Measurements from ENCODE around the gene CASTOR2.
"Not testable (repeated sequence)": the region's sequence is repeated elsewhere in the genome, so short reads cannot be mapped to it uniquely, and the experiment has no call there.

CASTOR2 gene

DNA sequence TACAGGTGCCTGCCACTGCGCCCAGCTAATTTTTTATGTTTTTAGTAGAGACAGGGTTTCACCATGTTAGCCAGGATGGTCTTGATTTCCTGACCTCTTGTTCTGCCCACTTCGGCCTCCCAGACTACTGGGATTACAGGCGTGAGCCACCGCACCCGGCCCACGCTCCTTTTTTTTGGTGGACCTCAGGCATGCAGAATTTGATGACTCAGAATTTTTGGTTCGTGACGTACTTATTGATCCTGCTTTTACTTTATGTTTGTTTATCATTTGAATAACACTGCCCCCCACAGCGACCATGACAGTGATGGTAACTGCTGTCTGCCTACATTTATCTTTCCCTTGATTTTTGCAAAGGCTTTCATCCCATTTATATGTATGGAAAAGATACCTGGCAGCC lies 23.9 kb downstream of the CASTOR2 start:
- H4K20me1 ChIP-seq (ENCODE audit: insufficient read depth, low read length); H3K9me3 ChIP-seq (ENCODE audit: insufficient read depth, low read length); H2AFZ ChIP-seq (ENCODE audit: low read depth, low read length); H3K36me3 ChIP-seq (replicated peaks; ENCODE audit: low read depth, low read length); H3K4me1 ChIP-seq (ENCODE audit: low read length); H3K9ac ChIP-seq (ENCODE audit: low read length); H3K27ac ChIP-seq (ENCODE audit: low read length); H3K4me3 ChIP-seq (ENCODE audit: low read length); H3K4me2 ChIP-seq (ENCODE audit: low read length); H3K79me2 ChIP-seq (ENCODE audit: low read length); H3K27me3 ChIP-seq (ENCODE audit: low read depth, low read length): not testable (repeated sequence)

- Histone ChIP-seq H3K27ac (ENCODE audit: low read length) (no peak overlapping the region), H3K36me3 (replicated peaks; ENCODE audit: low read depth, low read length) (no peaks in the 10 kb centered on the region), H3K79me2 (ENCODE audit: low read length) (no peaks in the 10 kb centered on the region), H3K4me3 (ENCODE audit: low read length) (no peak overlapping the region), H3K9me3 (ENCODE audit: insufficient read depth, low read length) (no peaks in the 10 kb centered on the region), H3K4me1 (ENCODE audit: low read length) (peaks cover 5% of the 10 kb centered on the region; the same call in 1 of the 2 replicates), H3K9ac (ENCODE audit: low read length) (no peak overlapping the region), H4K20me1 (ENCODE audit: insufficient read depth, low read length) (no peaks in the 10 kb centered on the region), H3K27me3 (ENCODE audit: low read depth, low read length) (no peaks in the 10 kb centered on the region), H2AFZ (ENCODE audit: low read depth, low read length) (no peak overlapping the region), H3K4me2 (ENCODE audit: low read length) (no peak overlapping the region)
- TF ChIP-seq, protein P1, sequence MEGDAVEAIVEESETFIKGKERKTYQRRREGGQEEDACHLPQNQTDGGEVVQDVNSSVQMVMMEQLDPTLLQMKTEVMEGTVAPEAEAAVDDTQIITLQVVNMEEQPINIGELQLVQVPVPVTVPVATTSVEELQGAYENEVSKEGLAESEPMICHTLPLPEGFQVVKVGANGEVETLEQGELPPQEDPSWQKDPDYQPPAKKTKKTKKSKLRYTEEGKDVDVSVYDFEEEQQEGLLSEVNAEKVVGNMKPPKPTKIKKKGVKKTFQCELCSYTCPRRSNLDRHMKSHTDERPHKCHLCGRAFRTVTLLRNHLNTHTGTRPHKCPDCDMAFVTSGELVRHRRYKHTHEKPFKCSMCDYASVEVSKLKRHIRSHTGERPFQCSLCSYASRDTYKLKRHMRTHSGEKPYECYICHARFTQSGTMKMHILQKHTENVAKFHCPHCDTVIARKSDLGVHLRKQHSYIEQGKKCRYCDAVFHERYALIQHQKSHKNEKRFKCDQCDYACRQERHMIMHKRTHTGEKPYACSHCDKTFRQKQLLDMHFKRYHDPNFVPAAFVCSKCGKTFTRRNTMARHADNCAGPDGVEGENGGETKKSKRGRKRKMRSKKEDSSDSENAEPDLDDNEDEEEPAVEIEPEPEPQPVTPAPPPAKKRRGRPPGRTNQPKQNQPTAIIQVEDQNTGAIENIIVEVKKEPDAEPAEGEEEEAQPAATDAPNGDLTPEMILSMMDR (IDR thresholded peaks at IDR 0.05; ENCODE audit: low read depth, low read length): no peak
- no peak for TF ChIP-seq EZH2phosphoT487 (IDR thresholded peaks at IDR 0.05; ENCODE audit: low read depth)
Measured at GRCh38 chr7:74993121-74993520, 28.6 kb downstream of the CASTOR2 start.

- H3K4me3 ChIP-seq (ENCODE audit: low read length); H4K20me1 ChIP-seq (ENCODE audit: insufficient read depth, low read length); H3K9me3 ChIP-seq (ENCODE audit: insufficient read depth, low read length); H3K4me2 ChIP-seq (ENCODE audit: low read length); H3K36me3 ChIP-seq (replicated peaks; ENCODE audit: low read depth, low read length); H2AFZ ChIP-seq (ENCODE audit: low read depth, low read length); H3K9ac ChIP-seq (ENCODE audit: low read length); H3K79me2 ChIP-seq (ENCODE audit: low read length); H3K27me3 ChIP-seq (ENCODE audit: low read depth, low read length); H3K27ac ChIP-seq (ENCODE audit: low read length); H3K4me1 ChIP-seq (ENCODE audit: low read length): not testable (repeated sequence)
Measured at GRCh38 chr7:74994869-74995543, 30.5 kb downstream of the CASTOR2 start.

- H3K4me3 ChIP-seq (ENCODE audit: low read length); H3K4me1 ChIP-seq (ENCODE audit: low read length); H3K27me3 ChIP-seq (ENCODE audit: low read depth, low read length); H3K9ac ChIP-seq (ENCODE audit: low read length); H3K4me2 ChIP-seq (ENCODE audit: low read length); H3K79me2 ChIP-seq (ENCODE audit: low read length); H2AFZ ChIP-seq (ENCODE audit: low read depth, low read length); H4K20me1 ChIP-seq (ENCODE audit: insufficient read depth, low read length); H3K9me3 ChIP-seq (ENCODE audit: insufficient read depth, low read length); H3K36me3 ChIP-seq (replicated peaks; ENCODE audit: low read depth, low read length); H3K27ac ChIP-seq (ENCODE audit: low read length): not testable (repeated sequence)
Measured at GRCh38 chr7:74996361-74996760, 31.9 kb downstream of the CASTOR2 start.

GRCh38 chr7:74997811-74998210 lies 33.3 kb downstream of the CASTOR2 start:
- not testable (repeated sequence) for H3K4me1 ChIP-seq (ENCODE audit: low read length); H2AFZ ChIP-seq (ENCODE audit: low read depth, low read length)

DNA sequence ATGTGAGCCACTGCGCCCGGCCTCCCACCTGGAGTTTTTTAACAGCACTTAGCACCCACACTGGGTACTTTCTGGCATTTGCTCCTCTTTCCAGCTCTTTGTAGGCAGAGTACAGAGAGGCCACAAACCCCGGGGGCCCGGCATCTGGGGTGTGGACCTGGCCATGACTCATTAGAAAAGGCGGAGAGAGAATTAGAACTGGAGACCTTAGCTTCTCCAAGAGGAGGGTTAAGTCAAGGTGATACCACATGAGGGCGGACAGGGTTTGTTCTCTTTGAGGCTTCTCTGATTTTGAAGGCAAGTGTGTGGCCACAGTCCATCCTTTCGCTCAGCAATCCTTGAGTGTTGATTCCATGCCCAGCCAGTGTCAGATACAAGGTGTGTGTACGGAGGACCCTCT lies 36.9 kb downstream of the CASTOR2 start:
- H3K4me3 ChIP-seq (ENCODE audit: low read length); H3K4me2 ChIP-seq (ENCODE audit: low read length); H3K27ac ChIP-seq (ENCODE audit: low read length); H3K9me3 ChIP-seq (ENCODE audit: insufficient read depth, low read length); H3K36me3 ChIP-seq (replicated peaks; ENCODE audit: low read depth, low read length); H3K9ac ChIP-seq (ENCODE audit: low read length); H3K79me2 ChIP-seq (ENCODE audit: low read length); H3K4me1 ChIP-seq (ENCODE audit: low read length); H3K27me3 ChIP-seq (ENCODE audit: low read depth, low read length); H4K20me1 ChIP-seq (ENCODE audit: insufficient read depth, low read length); H2AFZ ChIP-seq (ENCODE audit: low read depth, low read length): not testable (repeated sequence)

More at GRCh38 chr7:74997811-74998210, 33.3 kb downstream of the CASTOR2 start:
- H3K27me3 ChIP-seq (ENCODE audit: low read depth, low read length); H3K9me3 ChIP-seq (ENCODE audit: insufficient read depth, low read length); H3K36me3 ChIP-seq (replicated peaks; ENCODE audit: low read depth, low read length); H3K9ac ChIP-seq (ENCODE audit: low read length); H3K4me3 ChIP-seq (ENCODE audit: low read length); H3K79me2 ChIP-seq (ENCODE audit: low read length); H3K27ac ChIP-seq (ENCODE audit: low read length); H4K20me1 ChIP-seq (ENCODE audit: insufficient read depth, low read length); H3K4me2 ChIP-seq (ENCODE audit: low read length): not testable (repeated sequence)

All from OCI-LY3 (cell line).